ENCODE results near the gene APOC4.
A peak's percentile ranks its signal among the peaks of the same experiment; 100 is the strongest.
"Not testable (repeated sequence)": the region's sequence is repeated elsewhere in the genome, so short reads cannot be mapped to it uniquely, and the experiment has no call there.

The APOC4 gene

DNA sequence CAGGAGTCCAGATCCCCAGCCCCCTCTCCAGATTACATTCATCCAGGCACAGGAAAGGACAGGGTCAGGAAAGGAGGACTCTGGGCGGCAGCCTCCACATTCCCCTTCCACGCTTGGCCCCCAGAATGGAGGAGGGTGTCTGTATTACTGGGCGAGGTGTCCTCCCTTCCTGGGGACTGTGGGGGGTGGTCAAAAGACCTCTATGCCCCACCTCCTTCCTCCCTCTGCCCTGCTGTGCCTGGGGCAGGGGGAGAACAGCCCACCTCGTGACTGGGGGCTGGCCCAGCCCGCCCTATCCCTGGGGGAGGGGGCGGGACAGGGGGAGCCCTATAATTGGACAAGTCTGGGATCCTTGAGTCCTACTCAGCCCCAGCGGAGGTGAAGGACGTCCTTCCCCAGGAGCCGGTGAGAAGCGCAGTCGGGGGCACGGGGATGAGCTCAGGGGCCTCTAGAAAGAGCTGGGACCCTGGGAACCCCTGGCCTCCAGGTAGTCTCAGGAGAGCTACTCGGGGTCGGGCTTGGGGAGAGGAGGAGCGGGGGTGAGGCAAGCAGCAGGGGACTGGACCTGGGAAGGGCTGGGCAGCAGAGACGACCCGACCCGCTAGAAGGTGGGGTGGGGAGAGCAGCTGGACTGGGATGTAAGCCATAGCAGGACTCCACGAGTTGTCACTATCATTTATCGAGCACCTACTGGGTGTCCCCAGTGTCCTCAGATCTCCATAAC lies 36.4 kb upstream of the APOC4 start, which contains the start of gene APOE:
TSS of gene APOE (plus strand) at position 360 of the 724 bp plus-strand sequence. CDS start 829 bp downstream, outside the sequence.
- WGBS: 2% methylated on average over 17 of the region's 20 CpGs
- Histone ChIP-seq H3K36me3 (ENCODE audit: insufficient read depth, low read length) (peaks cover 50% of the 10 kb centered on the region), H3K9ac (ENCODE audit: low read depth, low read length) (peak within 1 kb of the TSS; percentile 85), H3K27me3 (ENCODE audit: insufficient read depth, low read length) (no peaks in the 10 kb centered on the region), H3K9me3 (ENCODE audit: insufficient read depth, low read depth, low read length) (no peaks in the 10 kb centered on the region), H3K4me1 (ENCODE audit: insufficient read depth, low read length) (no peaks in the 10 kb centered on the region), H3K27ac (ENCODE audit: low read depth, low read length) (peak within 1 kb of the TSS; percentile 89), H3K4me3 (ENCODE audit: low read length) (peak within 1 kb of the TSS; percentile 80)

- Histone ChIP-seq H3K9ac (ENCODE audit: low read depth, low read length) (no peak overlapping the region), H3K4me1 (ENCODE audit: insufficient read depth, low read length) (peaks cover 7% of the 10 kb centered on the region; the same call in 1 of the 2 replicates)
Measured at GRCh38 chr19:44907613-44908012, 34.4 kb upstream of the APOC4 start.

DNA sequence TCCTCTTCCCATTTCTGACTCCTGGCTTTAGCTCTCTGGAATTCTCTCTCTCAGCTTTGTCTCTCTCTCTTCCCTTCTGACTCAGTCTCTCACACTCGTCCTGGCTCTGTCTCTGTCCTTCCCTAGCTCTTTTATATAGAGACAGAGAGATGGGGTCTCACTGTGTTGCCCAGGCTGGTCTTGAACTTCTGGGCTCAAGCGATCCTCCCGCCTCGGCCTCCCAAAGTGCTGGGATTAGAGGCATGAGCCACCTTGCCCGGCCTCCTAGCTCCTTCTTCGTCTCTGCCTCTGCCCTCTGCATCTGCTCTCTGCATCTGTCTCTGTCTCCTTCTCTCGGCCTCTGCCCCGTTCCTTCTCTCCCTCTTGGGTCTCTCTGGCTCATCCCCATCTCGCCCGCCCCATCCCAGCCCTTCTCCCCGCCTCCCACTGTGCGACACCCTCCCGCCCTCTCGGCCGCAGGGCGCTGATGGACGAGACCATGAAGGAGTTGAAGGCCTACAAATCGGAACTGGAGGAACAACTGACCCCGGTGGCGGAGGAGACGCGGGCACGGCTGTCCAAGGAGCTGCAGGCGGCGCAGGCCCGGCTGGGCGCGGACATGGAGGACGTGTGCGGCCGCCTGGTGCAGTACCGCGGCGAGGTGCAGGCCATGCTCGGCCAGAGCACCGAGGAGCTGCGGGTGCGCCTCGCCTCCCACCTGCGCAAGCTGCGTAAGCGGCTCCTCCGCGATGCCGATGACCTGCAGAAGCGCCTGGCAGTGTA lies 33.8 kb upstream of the APOC4 start:
- H3K4me1 ChIP-seq (ENCODE audit: insufficient read depth, low read length): peaks cover 7% of the 10 kb centered on the region; the same call in 1 of the 2 replicates
- H3K4me3 ChIP-seq (ENCODE audit: low read length): no peak overlapping the region
- peaks cover 25% of the 10 kb centered on the region for H3K36me3 ChIP-seq (ENCODE audit: insufficient read depth, low read length)
- H3K9ac ChIP-seq (ENCODE audit: low read depth, low read length): no peak overlapping the region
- WGBS: 94% methylated on average over 46 of the region's 46 CpGs
- H3K9me3 ChIP-seq (ENCODE audit: insufficient read depth, low read depth, low read length): no peaks in the 10 kb centered on the region
- no peaks in the 10 kb centered on the region for H3K27me3 ChIP-seq (ENCODE audit: insufficient read depth, low read length)
- H3K27ac ChIP-seq (ENCODE audit: low read depth, low read length): no peak overlapping the region

More at GRCh38 chr19:44907613-44908012, 34.4 kb upstream of the APOC4 start:
- Histone ChIP-seq H3K9me3 (ENCODE audit: insufficient read depth, low read depth, low read length) (no peaks in the 10 kb centered on the region), H3K27me3 (ENCODE audit: insufficient read depth, low read length) (no peaks in the 10 kb centered on the region), H3K36me3 (ENCODE audit: insufficient read depth, low read length) (peaks cover 30% of the 10 kb centered on the region), H3K27ac (ENCODE audit: low read depth, low read length) (no peak overlapping the region), H3K4me3 (ENCODE audit: low read length) (no peak overlapping the region)
- WGBS: 97% methylated on average over 12 of the region's 12 CpGs

GRCh38 chr19:44908836-44909261 lies 33.2 kb upstream of the APOC4 start:
- H3K9me3 ChIP-seq (ENCODE audit: insufficient read depth, low read depth, low read length): no peaks in the 10 kb centered on the region
- peaks cover 24% of the 10 kb centered on the region for H3K36me3 ChIP-seq (ENCODE audit: insufficient read depth, low read length)
- H3K9ac ChIP-seq (ENCODE audit: low read depth, low read length): no peak overlapping the region
- peaks cover 7% of the 10 kb centered on the region; the same call in 1 of the 2 replicates for H3K4me1 ChIP-seq (ENCODE audit: insufficient read depth, low read length)
- 97% methylated on average over 44 of the region's 44 CpGs for WGBS
- no peak overlapping the region for H3K4me3 ChIP-seq (ENCODE audit: low read length)
- H3K27ac ChIP-seq (ENCODE audit: low read depth, low read length): no peak overlapping the region
- H3K27me3 ChIP-seq (ENCODE audit: insufficient read depth, low read length): no peaks in the 10 kb centered on the region

- peaks cover 24% of the 10 kb centered on the region for H3K36me3 ChIP-seq (ENCODE audit: insufficient read depth, low read length)
- H3K27ac ChIP-seq (ENCODE audit: low read depth, low read length): no peak overlapping the region
- peaks cover 12% of the 10 kb centered on the region; the same call in 1 of the 2 replicates for H3K4me1 ChIP-seq (ENCODE audit: insufficient read depth, low read length)
- H3K27me3 ChIP-seq (ENCODE audit: insufficient read depth, low read length): no peaks in the 10 kb centered on the region
- no peak overlapping the region for H3K9ac ChIP-seq (ENCODE audit: low read depth, low read length)
- no peaks in the 10 kb centered on the region for H3K9me3 ChIP-seq (ENCODE audit: insufficient read depth, low read depth, low read length)
- no peak overlapping the region for H3K4me3 ChIP-seq (ENCODE audit: low read length)
- 92% methylated on average over 4 of the region's 5 CpGs for WGBS
Measured at GRCh38 chr19:44909775-44910174, 32.3 kb upstream of the APOC4 start.

GRCh38 chr19:44911896-44912295 lies 30.1 kb upstream of the APOC4 start:
- 97% methylated on average over 6 of the region's 6 CpGs for WGBS

GRCh38 chr19:44912854-44913253 lies 29.2 kb upstream of the APOC4 start:
- no peak overlapping the region for H3K4me3 ChIP-seq (ENCODE audit: low read length)
- no peak overlapping the region for H3K27ac ChIP-seq (ENCODE audit: low read depth, low read length)
- peaks cover 14% of the 10 kb centered on the region for H3K36me3 ChIP-seq (ENCODE audit: insufficient read depth, low read length)
- peaks cover 12% of the 10 kb centered on the region; the same call in 1 of the 2 replicates for H3K4me1 ChIP-seq (ENCODE audit: insufficient read depth, low read length)
- no peaks in the 10 kb centered on the region for H3K9me3 ChIP-seq (ENCODE audit: insufficient read depth, low read depth, low read length)
- H3K9ac ChIP-seq (ENCODE audit: low read depth, low read length): no peak overlapping the region
- H3K27me3 ChIP-seq (ENCODE audit: insufficient read depth, low read length): no peaks in the 10 kb centered on the region
- WGBS: 87% methylated on average over 6 of the region's 6 CpGs

More at GRCh38 chr19:44911896-44912295, 30.1 kb upstream of the APOC4 start:
- Histone ChIP-seq H3K36me3 (ENCODE audit: insufficient read depth, low read length) (peaks cover 24% of the 10 kb centered on the region), H3K4me1 (ENCODE audit: insufficient read depth, low read length) (peaks cover 12% of the 10 kb centered on the region; the same call in 1 of the 2 replicates)
- H3K27me3 ChIP-seq (ENCODE audit: insufficient read depth, low read length); H3K4me3 ChIP-seq (ENCODE audit: low read length); H3K27ac ChIP-seq (ENCODE audit: low read depth, low read length); H3K9me3 ChIP-seq (ENCODE audit: insufficient read depth, low read depth, low read length); H3K9ac ChIP-seq (ENCODE audit: low read depth, low read length): not testable (repeated sequence)

GRCh38 chr19:44913512-44914432 lies 28.3 kb upstream of the APOC4 start:
- H3K27ac ChIP-seq (ENCODE audit: low read depth, low read length): peak overlapping the region; percentile 80; the same call in 1 of the 2 replicates
- H3K4me3 ChIP-seq (ENCODE audit: low read length): peak overlapping the region; percentile 60
- peaks cover 12% of the 10 kb centered on the region; the same call in 1 of the 2 replicates for H3K4me1 ChIP-seq (ENCODE audit: insufficient read depth, low read length)
- peak overlapping the region; percentile 72 for H3K9ac ChIP-seq (ENCODE audit: low read depth, low read length)
- H3K27me3 ChIP-seq (ENCODE audit: insufficient read depth, low read length); H3K9me3 ChIP-seq (ENCODE audit: insufficient read depth, low read depth, low read length); H3K36me3 ChIP-seq (ENCODE audit: insufficient read depth, low read length): not testable (repeated sequence)
- WGBS: 51% methylated on average over 23 of the region's 23 CpGs

DNA sequence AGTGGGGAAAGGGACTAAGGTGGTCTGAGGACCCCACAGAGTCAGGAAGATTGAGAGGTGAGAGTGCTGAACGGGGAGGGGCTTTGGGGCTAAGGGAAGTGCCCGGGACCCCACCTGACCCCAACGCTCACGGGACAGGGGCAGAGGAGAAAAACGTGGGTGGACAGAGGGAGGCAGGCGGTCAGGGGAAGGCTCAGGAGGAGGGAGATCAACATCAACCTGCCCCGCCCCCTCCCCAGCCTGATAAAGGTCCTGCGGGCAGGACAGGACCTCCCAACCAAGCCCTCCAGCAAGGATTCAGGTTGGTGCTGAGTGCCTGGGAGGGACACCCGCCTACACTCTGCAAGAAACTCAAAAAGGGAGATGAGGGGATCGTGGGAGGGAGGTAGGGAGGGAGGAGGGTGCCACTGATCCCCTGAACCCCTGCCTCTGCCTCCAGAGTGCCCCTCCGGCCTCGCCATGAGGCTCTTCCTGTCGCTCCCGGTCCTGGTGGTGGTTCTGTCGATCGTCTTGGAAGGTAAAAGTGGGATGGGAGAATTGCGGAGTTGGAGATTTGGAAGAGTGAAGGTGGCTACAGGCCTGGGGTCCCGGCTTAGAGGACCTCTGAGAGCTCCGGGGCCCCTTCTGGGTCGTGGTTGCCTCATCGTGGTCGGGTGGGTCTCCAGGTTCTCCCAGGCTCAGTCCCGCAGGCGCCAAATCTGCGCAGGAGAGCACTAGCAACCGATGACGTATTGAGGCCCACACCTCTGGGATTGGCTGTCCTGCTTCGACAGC lies 27.4 kb upstream of the APOC4 start, which contains the start of gene APOC1:
TSS of gene APOC1 (plus strand) at position 176 of the 774 bp plus-strand sequence. CDS start at position 460, 284 bp downstream.
- Histone ChIP-seq H3K4me3 (ENCODE audit: low read length) (peak within 1 kb of the TSS; percentile 60), H3K9ac (ENCODE audit: low read depth, low read length) (peak within 1 kb of the TSS; percentile 72), H3K4me1 (ENCODE audit: insufficient read depth, low read length) (peaks cover 12% of the 10 kb centered on the region; the same call in 1 of the 2 replicates), H3K27ac (ENCODE audit: low read depth, low read length) (peak within 1 kb of the TSS; percentile 80)
- not testable (repeated sequence) for H3K9me3 ChIP-seq (ENCODE audit: insufficient read depth, low read depth, low read length); H3K27me3 ChIP-seq (ENCODE audit: insufficient read depth, low read length); H3K36me3 ChIP-seq (ENCODE audit: insufficient read depth, low read length)
- WGBS: 2% methylated on average over 23 of the region's 28 CpGs

DNA sequence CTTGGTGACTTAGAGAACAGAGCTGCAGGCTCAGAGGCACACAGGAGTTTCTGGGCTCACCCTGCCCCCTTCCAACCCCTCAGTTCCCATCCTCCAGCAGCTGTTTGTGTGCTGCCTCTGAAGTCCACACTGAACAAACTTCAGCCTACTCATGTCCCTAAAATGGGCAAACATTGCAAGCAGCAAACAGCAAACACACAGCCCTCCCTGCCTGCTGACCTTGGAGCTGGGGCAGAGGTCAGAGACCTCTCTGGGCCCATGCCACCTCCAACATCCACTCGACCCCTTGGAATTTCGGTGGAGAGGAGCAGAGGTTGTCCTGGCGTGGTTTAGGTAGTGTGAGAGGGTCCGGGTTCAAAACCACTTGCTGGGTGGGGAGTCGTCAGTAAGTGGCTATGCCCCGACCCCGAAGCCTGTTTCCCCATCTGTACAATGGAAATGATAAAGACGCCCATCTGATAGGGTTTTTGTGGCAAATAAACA lies 17.8 kb upstream of the APOC4 start:
- Histone ChIP-seq H3K4me1 (ENCODE audit: insufficient read depth, low read length) (no peaks in the 10 kb centered on the region), H3K9me3 (ENCODE audit: insufficient read depth, low read depth, low read length) (no peaks in the 10 kb centered on the region), H3K9ac (ENCODE audit: low read depth, low read length) (no peak overlapping the region), H3K27me3 (ENCODE audit: insufficient read depth, low read length) (no peaks in the 10 kb centered on the region), H3K36me3 (ENCODE audit: insufficient read depth, low read length) (no peaks in the 10 kb centered on the region), H3K4me3 (ENCODE audit: low read length) (no peak overlapping the region), H3K27ac (ENCODE audit: low read depth, low read length) (no peak overlapping the region)
- WGBS: 95% methylated on average over 8 of the region's 8 CpGs
